HepG2 (cell line): ENCODE data around the gene APBB1IP. TPM values are rescaled to one million over a fixed set of nuclear protein-coding genes. Genes with fewer than 3 reads are reported as not detected.
"Not testable (repeated sequence)": the region's sequence is repeated elsewhere in the genome, so short reads cannot be mapped to it uniquely, and the experiment has no call there.

ENCODE experiments used
- ATAC-seq: fragments of 200-7000 bp; cut with Tn5 transposase; 3 replicates; pipeline ENCODE4 v1.9.1; 2020; ENCODE audit warnings: mild to moderate bottlenecking, moderate library complexity
- BruUV-seq: library from RNA; stranded (reverse); fragments of 400-500 nt; replicated peaks from 2 replicates; lab custom pipeline; 2021; lab: Mats Ljungman, UMichigan
- CTCF ChIA-PET: fragments of 300-600 bp; formaldehyde crosslinking; extraction: SDS; loops from one replicate; lab custom pipeline; 2021; ENCODE audit warnings: low total read pairs, inconsistent platforms, low intra/inter-chr PET ratio; lab: Yijun Ruan, JAX
- POLR2A ChIA-PET: fragments of 350-600 bp; sonication (Branson Sonifier 250); formaldehyde crosslinking; loops from one replicate; lab custom pipeline; 2020; ENCODE audit warnings: antibody characterized with exemption, inconsistent platforms; lab: Yijun Ruan, JAX
- DNase-seq: peaks from one replicate; pipeline ENCODE4 v3.0.0-alpha.2; 2015; ENCODE audit warnings: low spot score
- FAIRE-seq: peaks from 3 replicates; lab custom pipeline; 2011; peaks lifted over from hg19 to GRCh38; lab: Jason Lieb, UNC
- H2AFZ ChIP-seq: one replicate; pipeline ENCODE4 v1.6.1; 2011; ENCODE audit warnings: low read length, inconsistent platforms
- H3K27ac ChIP-seq: fragments of 300-600 bp; 3 replicates; pipeline ENCODE4 v1.8.0; 2011; ENCODE audit warnings: mixed run types, mild to moderate bottlenecking, mixed read lengths, low read length, inconsistent platforms; ENCODE audit not compliant: insufficient read depth; ENCODE audit errors: extremely low read length
- H3K27me3 ChIP-seq, 2 experiments: fragments of 200-600 bp in 1 of 2; 2 replicates in 1 of 2; 3 replicates in 1 of 2; pipeline versions ENCODE4 v1.6.0 to v1.8.0; 2011; ENCODE audit warnings: low read length in 2 of 2, mild to moderate bottlenecking in 2 of 2, moderate library complexity in 2 of 2, inconsistent platforms in 1 of 2; ENCODE audit not compliant: insufficient read depth in 2 of 2, control insufficient read depth in 1 of 2
- H3K36me3 ChIP-seq, 2 experiments: fragments of 200-600 bp in 1 of 2; replicated peaks in 1 of 2; 2 replicates in 1 of 2; 3 replicates in 1 of 2; pipeline versions ENCODE4 v1.5.1 to v1.8.0; 2011; ENCODE audit warnings: low read length in 2 of 2, inconsistent platforms in 1 of 2; ENCODE audit not compliant: insufficient read depth in 2 of 2, control insufficient read depth in 1 of 2
- H3K4me1 ChIP-seq: 2 replicates; pipeline ENCODE4 v1.5.1; 2012; ENCODE audit warnings: low read length, inconsistent platforms; ENCODE audit not compliant: insufficient read depth
- H3K4me2 ChIP-seq: 2 replicates; pipeline ENCODE4 v1.6.0; 2011; ENCODE audit warnings: low read depth, low read length, inconsistent platforms
- H3K4me3 ChIP-seq, 3 experiments: fragments of 200-600 bp in 1 of 3; sonication (generic), shearing (Covaris generic) in 1 of 3; replicated peaks in 1 of 3; 2 replicates each; pipeline ENCODE4 v1.5.1; 2011 to 2016; ENCODE audit warnings: low read length in 3 of 3, inconsistent platforms in 2 of 3, low read depth in 2 of 3, mild to moderate bottlenecking in 2 of 3, control low read depth in 1 of 3, mixed read lengths in 1 of 3; ENCODE audit not compliant: insufficient read depth in 1 of 3
- H3K79me2 ChIP-seq: one replicate; pipeline ENCODE4 v1.6.1; 2011; ENCODE audit warnings: low read length, inconsistent platforms; ENCODE audit not compliant: insufficient read depth
- H3K9ac ChIP-seq: 2 replicates; pipeline ENCODE4 v1.6.0; 2011; ENCODE audit warnings: mild to moderate bottlenecking, low read depth, low read length, inconsistent platforms; ENCODE audit not compliant: insufficient read depth
- H3K9me3 ChIP-seq: 2 replicates; pipeline ENCODE4 v1.5.1; 2012; ENCODE audit warnings: mild to moderate bottlenecking, low read length
- H4K20me1 ChIP-seq: 2 replicates; pipeline ENCODE4 v1.6.0; 2011; ENCODE audit warnings: inconsistent platforms, mild to moderate bottlenecking, low read length, moderate library complexity; ENCODE audit not compliant: insufficient read depth
- HES4 ChIP-seq: sonication (generic); formaldehyde crosslinking; IDR thresholded peaks from 2 replicates; pipeline ENCODE4 v1.9.0; 2021; ENCODE audit warnings: mild to moderate bottlenecking, missing genetic modification reagents, borderline replicate concordance
- MAFG ChIP-seq: sonication (generic); formaldehyde crosslinking; IDR thresholded peaks from 2 replicates; pipeline ENCODE4 v1.5.1; 2020; ENCODE audit warnings: mild to moderate bottlenecking, missing genetic modification reagents
- WGBS: methylation state at CpG from one replicate; pipeline ENCODE4 v1.1.6; 2017; ENCODE audit warnings: low lambda C conversion rate; 5-methylcytosine and 5-hydroxymethylcytosine counted together
- in situ Hi-C: cut with HindIII; loops from 2 replicates; pipeline ENCODE4 v1.10.0; 2017; ENCODE audit warnings: low pct_unique_long_range_greater_than_20kb; ENCODE audit not compliant: extremely low pct_ligation_motif_present
- intact Hi-C: fragments of 100-400 bp; cut with micrococcal nuclease; formaldehyde crosslinking; loops from one replicate; pipeline ENCODE4 v1.10.0; 2022; ENCODE audit not compliant: unreplicated experiment
- polyA plus RNA-seq, 8 experiments: library from polyadenylated mRNA; depleted of rRNA in 3 of 8; stranded (reverse) in 7 of 8; unstranded in 1 of 8; fragments of >200 nt; fragmentation: Illumina TruSeq in 4 of 8; extraction: Trizol in 4 of 8; gene quantifications; 2 replicates each; pipeline versions ENCODE4 v1.2.1 to v1.2.3, GENCODE V29; 2011 to 2016; ENCODE audit warnings: low read depth in 4 of 8, missing spikeins in 1 of 8, mixed read lengths in 1 of 8; ENCODE audit not compliant: insufficient read depth in 1 of 8
- total RNA-seq, 5 experiments: library from RNA; depleted of rRNA; stranded (reverse); fragments of >200 nt; fragmentation: Illumina TruSeq; extraction: Trizol; gene quantifications; 2 replicates each; pipeline ENCODE4 v1.2.3, GENCODE V29; 2016; ENCODE audit warnings: low read depth in 1 of 5
- TF ChIP-seq, protein P1 (sequence below): sonication (generic); formaldehyde crosslinking; IDR thresholded peaks from 2 replicates; pipeline ENCODE4 v1.4.0; 2020; ENCODE audit warnings: missing genetic modification reagents
- TF ChIP-seq, protein P2 (sequence below): sonication (generic); formaldehyde crosslinking; IDR thresholded peaks from 2 replicates; pipeline ENCODE4 v1.8.1; 2023; ENCODE audit warnings: missing genetic modification reagents, mild to moderate bottlenecking, borderline replicate concordance

The APBB1IP gene
- total and polyA plus RNA-seq, 2 of the 13 experiments (the other 11 are each of a cell fraction or from before 2014, with no cell fraction given) = 0.08 TPM; not detected in 1

DNA sequence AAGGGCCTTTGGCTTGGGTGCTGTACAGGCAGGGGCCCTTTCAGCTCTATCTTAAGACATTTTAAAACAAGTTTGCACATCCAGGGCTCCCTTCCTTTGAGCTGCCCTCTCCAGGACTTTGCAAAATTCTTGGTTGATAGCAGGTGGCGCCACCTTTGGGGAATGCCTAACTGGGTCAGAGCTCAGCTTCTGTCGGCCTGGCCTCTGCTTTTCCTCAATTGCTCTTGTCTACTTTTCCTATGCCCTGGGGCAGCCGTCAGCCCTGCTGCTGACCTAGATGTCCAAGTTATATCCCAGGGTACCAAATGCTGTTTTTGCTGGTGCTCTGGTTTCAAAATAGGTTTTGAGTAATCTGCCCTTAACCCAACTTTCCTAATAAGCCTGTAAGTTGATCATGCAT lies 65.8 kb downstream of the APBB1IP start (continued):
- TF ChIP-seq, protein P1, sequence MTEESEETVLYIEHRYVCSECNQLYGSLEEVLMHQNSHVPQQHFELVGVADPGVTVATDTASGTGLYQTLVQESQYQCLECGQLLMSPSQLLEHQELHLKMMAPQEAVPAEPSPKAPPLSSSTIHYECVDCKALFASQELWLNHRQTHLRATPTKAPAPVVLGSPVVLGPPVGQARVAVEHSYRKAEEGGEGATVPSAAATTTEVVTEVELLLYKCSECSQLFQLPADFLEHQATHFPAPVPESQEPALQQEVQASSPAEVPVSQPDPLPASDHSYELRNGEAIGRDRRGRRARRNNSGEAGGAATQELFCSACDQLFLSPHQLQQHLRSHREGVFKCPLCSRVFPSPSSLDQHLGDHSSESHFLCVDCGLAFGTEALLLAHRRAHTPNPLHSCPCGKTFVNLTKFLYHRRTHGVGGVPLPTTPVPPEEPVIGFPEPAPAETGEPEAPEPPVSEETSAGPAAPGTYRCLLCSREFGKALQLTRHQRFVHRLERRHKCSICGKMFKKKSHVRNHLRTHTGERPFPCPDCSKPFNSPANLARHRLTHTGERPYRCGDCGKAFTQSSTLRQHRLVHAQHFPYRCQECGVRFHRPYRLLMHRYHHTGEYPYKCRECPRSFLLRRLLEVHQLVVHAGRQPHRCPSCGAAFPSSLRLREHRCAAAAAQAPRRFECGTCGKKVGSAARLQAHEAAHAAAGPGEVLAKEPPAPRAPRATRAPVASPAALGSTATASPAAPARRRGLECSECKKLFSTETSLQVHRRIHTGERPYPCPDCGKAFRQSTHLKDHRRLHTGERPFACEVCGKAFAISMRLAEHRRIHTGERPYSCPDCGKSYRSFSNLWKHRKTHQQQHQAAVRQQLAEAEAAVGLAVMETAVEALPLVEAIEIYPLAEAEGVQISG (CRISPR knock-in tag) = no peak
- TF ChIP-seq MAFG (CRISPR knock-in tag) = no peak
- TF ChIP-seq, protein P2, sequence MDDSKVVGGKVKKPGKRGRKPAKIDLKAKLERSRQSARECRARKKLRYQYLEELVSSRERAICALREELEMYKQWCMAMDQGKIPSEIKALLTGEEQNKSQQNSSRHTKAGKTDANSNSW (CRISPR knock-in tag) = no peak
- TF ChIP-seq HES4 (CRISPR knock-in tag) = no peak

DNA sequence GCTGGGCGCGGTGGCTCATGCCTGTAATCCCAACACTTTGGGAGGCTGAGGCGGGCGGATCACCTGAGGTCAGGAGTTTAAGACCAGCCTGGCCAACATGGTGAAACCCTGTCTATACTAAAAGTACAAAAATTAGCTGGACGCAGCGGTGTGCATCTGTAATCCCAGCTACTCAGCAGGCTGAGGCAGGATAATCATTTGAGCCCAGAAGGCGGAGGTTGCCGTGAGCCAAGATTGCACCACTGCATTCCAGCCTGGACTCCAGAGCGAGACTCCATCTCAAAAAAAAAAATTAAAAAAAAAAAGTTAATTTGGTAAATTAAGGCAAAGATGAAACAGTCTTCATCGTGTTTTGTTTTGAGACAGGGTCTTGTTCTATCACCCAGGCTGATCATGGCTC lies 66.3 kb downstream of the APBB1IP start:
- in situ Hi-C loops, BruUV-seq, CTCF ChIA-PET, DNase-seq, ATAC-seq, H2AFZ ChIP-seq, H3K4me3 ChIP-seq, H3K27ac ChIP-seq, H3K9me3 ChIP-seq, H3K79me2 ChIP-seq, H3K4me1 ChIP-seq, FAIRE-seq, H3K4me2 ChIP-seq, intact Hi-C loops, H3K36me3 ChIP-seq, H3K27me3 ChIP-seq, H3K9ac ChIP-seq, H4K20me1 ChIP-seq, POLR2A ChIA-PET: not testable (repeated sequence)
- WGBS = 47% methylated on average over 10 of the region's 10 CpGs
